Lower lobe of right lung (tissue), 2 donors: ENCODE results near the gene FXYD2. TPM values are rescaled to one million over a fixed set of nuclear protein-coding genes. Genes with fewer than 3 reads are reported as not detected.

Experiments used
- ATAC-seq, 2 donors: fragments of 200-7000 bp; cut with Tn5 transposase; one replicate each; pipeline ENCODE4 v1.9.1; 2020 to 2022; ENCODE audit warnings: mild to moderate bottlenecking in 2 of 2, moderate library complexity in 2 of 2
- DNase-seq: peaks from one replicate; pipeline ENCODE4 v3.0.0-alpha.2; 2020
- H3K27ac ChIP-seq: fragments of 200-600 bp; one replicate; pipeline ENCODE4 v1.8.0; 2022
- H3K27me3 ChIP-seq: fragments of 200-600 bp; one replicate; pipeline ENCODE4 v1.8.0; 2022; ENCODE audit warnings: low read depth
- H3K36me3 ChIP-seq: fragments of 200-600 bp; one replicate; pipeline ENCODE4 v1.8.0; 2022; ENCODE audit warnings: mild to moderate bottlenecking
- H3K4me1 ChIP-seq: fragments of 200-600 bp; one replicate; pipeline ENCODE4 v1.8.0; 2022
- H3K4me3 ChIP-seq: fragments of 200-600 bp; one replicate; pipeline ENCODE4 v1.8.0; 2022; ENCODE audit warnings: mild to moderate bottlenecking
- H3K9me3 ChIP-seq: fragments of 200-600 bp; one replicate; pipeline ENCODE4 v1.8.0; 2022
- CTCF ChIP-seq: fragments of 200-600 bp; IDR thresholded peaks from one replicate; pipeline ENCODE4 v1.8.0; 2022; ENCODE audit warnings: antibody characterized with exemption, mild to moderate bottlenecking
- intact Hi-C: fragments of 100-400 bp; cut with DNase I; formaldehyde crosslinking; loops from one replicate; pipeline ENCODE4 v1.11.0; 2022
- total RNA-seq: library from RNA; stranded (reverse); fragmentation: NEBNext Ultra II Directional; extraction: Animal tissue kit (Norgen Biotek cat#: 25700); gene quantifications from one replicate; pipeline ENCODE4 v1.2.1, GENCODE V29; 2021
- donor health status: DM: no; HTN: yes; CAD: no; lungs with severe emphysema.

Gene FXYD2
- total RNA-seq, 1 donor from 2014 or later = 2.8 TPM

- ATAC-seq (peak; percentile 55 to 58), DNase-seq (peak; percentile 57)
- Histone ChIP-seq H3K9me3 (no peaks in the 10 kb centered on the region), H3K4me1 (peaks cover 54% of the 10 kb centered on the region), H3K36me3 (no peaks in the 10 kb centered on the region), H3K27me3 (peaks cover 3% of the 10 kb centered on the region), H3K27ac (peak overlapping the region; percentile 76), H3K4me3 (no peak overlapping the region)
- intact Hi-C loops = no loop called here
- no peak for TF ChIP-seq CTCF
Observed at GRCh38 chr11:117823946-117824420, 561 bp downstream of the FXYD2 start.

GRCh38 chr11:117823294-117823945 lies 1.1 kb downstream of the FXYD2 start:
- peak overlapping the region; percentile 76 for H3K27ac ChIP-seq
- H3K27me3 ChIP-seq = peaks cover 3% of the 10 kb centered on the region
- H3K4me3 ChIP-seq = no peak overlapping the region
- peaks cover 53% of the 10 kb centered on the region for H3K4me1 ChIP-seq
- DNase-seq = no peak
- no peaks in the 10 kb centered on the region for H3K9me3 ChIP-seq
- no peaks in the 10 kb centered on the region for H3K36me3 ChIP-seq
- peak; percentile 15 for TF ChIP-seq CTCF
- intact Hi-C loops = no loop called here
- ATAC-seq = peak in 1 of 2 donors; percentile 22

- no peaks in the 10 kb centered on the region for H3K36me3 ChIP-seq
- intact Hi-C loops = no loop called here
- peaks cover 58% of the 10 kb centered on the region for H3K4me1 ChIP-seq
- no peak overlapping the region for H3K4me3 ChIP-seq
- no peaks in the 10 kb centered on the region for H3K27me3 ChIP-seq
- DNase-seq (no peak), ATAC-seq (no peak)
- no peaks in the 10 kb centered on the region for H3K9me3 ChIP-seq
- TF ChIP-seq CTCF = peak; percentile 49
- H3K27ac ChIP-seq = no peak overlapping the region
Observed at GRCh38 chr11:117822074-117823033, 2.2 kb downstream of the FXYD2 start.

GRCh38 chr11:117821431-117821830 lies 3.1 kb downstream of the FXYD2 start:
- Histone ChIP-seq H3K9me3 (no peaks in the 10 kb centered on the region), H3K4me3 (no peak overlapping the region), H3K27ac (no peak overlapping the region), H3K36me3 (no peaks in the 10 kb centered on the region), H3K27me3 (no peaks in the 10 kb centered on the region), H3K4me1 (peaks cover 67% of the 10 kb centered on the region)
- intact Hi-C loops = no loop called here
- ATAC-seq (no peak), DNase-seq (no peak)
- no peak for TF ChIP-seq CTCF

GRCh38 chr11:117820516-117820915 lies 4.0 kb downstream of the FXYD2 start:
- intact Hi-C loops = no loop called here
- no peak for ATAC-seq
- Histone ChIP-seq H3K4me3 (no peak overlapping the region), H3K4me1 (peaks cover 71% of the 10 kb centered on the region), H3K27ac (no peak overlapping the region), H3K9me3 (no peaks in the 10 kb centered on the region), H3K36me3 (no peaks in the 10 kb centered on the region), H3K27me3 (no peaks in the 10 kb centered on the region)
- DNase-seq = no peak
- no peak for TF ChIP-seq CTCF
